Caco-2 (cell line): ENCODE results near the gene KCNK3. TPM values are rescaled to one million over a fixed set of nuclear protein-coding genes. Genes with fewer than 3 reads are reported as not detected.

Source experiments
- BruUV-seq: library from RNA; stranded (reverse); fragments of 400-500 nt; replicated peaks from 2 replicates; lab custom pipeline; 2021; lab: Mats Ljungman, UMichigan
- CTCF ChIA-PET: fragments of 300-600 bp; sonication (Branson Sonifier 250); formaldehyde crosslinking; loops from one replicate; lab custom pipeline; 2022; ENCODE audit warnings: antibody characterized with exemption; lab: Charles Lee
- POLR2A ChIA-PET: fragments of 300-600 bp; sonication (Branson Sonifier 250); formaldehyde crosslinking; loops from one replicate; lab custom pipeline; 2022; ENCODE audit warnings: antibody characterized with exemption; lab: Charles Lee
- DNase-seq, 2 experiments: peaks; one replicate each; pipeline versions ENCODE4 v3.0.0 to v3.0.0-alpha.2; 2020 to 2022
- H3K27me3 ChIP-seq: replicated peaks from 2 replicates; pipeline ENCODE4 v1.6.0; 2011; ENCODE audit warnings: low read length; ENCODE audit not compliant: control insufficient read depth, insufficient read depth
- H3K36me3 ChIP-seq: 2 replicates; pipeline ENCODE4 v1.5.1; 2011; ENCODE audit warnings: low read length; ENCODE audit not compliant: control insufficient read depth, insufficient read depth
- H3K4me1 ChIP-seq: fragments of 250-450 bp; sonication (Bioruptor Pico); 2 replicates; pipeline ENCODE4 v1.5.1; 2020; ENCODE audit warnings: mild to moderate bottlenecking
- H3K4me3 ChIP-seq: 2 replicates; pipeline ENCODE4 v1.5.1; 2011; ENCODE audit warnings: low read depth, mild to moderate bottlenecking, control low read depth, low read length
- H3K9me3 ChIP-seq: fragments of 250-450 bp; sonication (Bioruptor Pico); 2 replicates; pipeline ENCODE4 v1.5.1; 2020; ENCODE audit warnings: mild to moderate bottlenecking, moderate library complexity
- H3K27ac Mint-ChIP-seq: one replicate; pipeline ENCODE4 v1.8.0; 2022; ENCODE audit warnings: mixed read lengths; ENCODE audit not compliant: unreplicated experiment
- H3K27me3 Mint-ChIP-seq: one replicate; pipeline ENCODE4 v1.8.0; 2022; ENCODE audit warnings: mixed read lengths; ENCODE audit not compliant: insufficient read depth, unreplicated experiment
- H3K36me3 Mint-ChIP-seq: one replicate; pipeline ENCODE4 v1.8.0; 2022; ENCODE audit warnings: mild to moderate bottlenecking, mixed read lengths; ENCODE audit not compliant: insufficient read depth, unreplicated experiment
- H3K4me1 Mint-ChIP-seq: one replicate; pipeline ENCODE4 v1.8.0; 2022; ENCODE audit warnings: low read depth, mixed read lengths; ENCODE audit not compliant: unreplicated experiment
- H3K4me3 Mint-ChIP-seq: one replicate; pipeline ENCODE4 v1.8.0; 2022; ENCODE audit warnings: mild to moderate bottlenecking, moderate library complexity, mixed read lengths; ENCODE audit not compliant: unreplicated experiment
- H3K9me3 Mint-ChIP-seq: one replicate; pipeline ENCODE4 v1.8.0; 2022; ENCODE audit warnings: mixed read lengths; ENCODE audit not compliant: unreplicated experiment
- CTCF ChIP-seq, 2 experiments: fragments of 200-600 bp in 1 of 2; IDR thresholded peaks; 1 replicate in 1 of 2; 2 replicates in 1 of 2; pipeline versions ENCODE4 v1.5.1 to v1.8.0; 2011 to 2022; ENCODE audit warnings: antibody characterized with exemption in 1 of 2, control low read depth in 1 of 2, inconsistent platforms in 1 of 2, low read depth in 1 of 2, low read length in 1 of 2, mild to moderate bottlenecking in 1 of 2, moderate library complexity in 1 of 2; ENCODE audit not compliant: insufficient read depth in 1 of 2, severe bottlenecking in 1 of 2, unreplicated experiment in 1 of 2
- intact Hi-C: fragments of 100-400 bp; cut with micrococcal nuclease; formaldehyde crosslinking; loops from one replicate; pipeline ENCODE4 v1.10.0; 2022; ENCODE audit not compliant: unreplicated experiment
- total RNA-seq: library from RNA; stranded (reverse); gene quantifications from 2 replicates; pipeline ENCODE4 v1.2.3, GENCODE V29; 2022

KCNK3 gene
- total RNA-seq, 1 experiment from 2014 or later = 0.36 TPM

GRCh38 chr2:26670931-26671460 is 21.5 kb upstream of the KCNK3 start:
- H3K4me1 Mint-ChIP-seq = no peaks in the 10 kb centered on the region
- H3K4me1 ChIP-seq = no peaks in the 10 kb centered on the region
- DNase-seq = no peak
- peaks cover 1% of the 10 kb centered on the region for H3K9me3 Mint-ChIP-seq
- BruUV-seq = no TSS peak
- no peak overlapping the region for H3K27ac Mint-ChIP-seq
- no peaks in the 10 kb centered on the region for H3K9me3 ChIP-seq
- CTCF ChIA-PET = no interaction called here
- no peaks in the 10 kb centered on the region for H3K36me3 Mint-ChIP-seq
- POLR2A ChIA-PET = no interaction called here
- no peaks in the 10 kb centered on the region for H3K36me3 ChIP-seq
- H3K4me3 Mint-ChIP-seq = no peak overlapping the region
- TF ChIP-seq CTCF (IDR thresholded peaks at IDR 0.05; ENCODE audit: insufficient read depth in 1 of 2, low read depth in 1 of 2, low read length in 1 of 2, severe bottlenecking in 1 of 2, unreplicated experiment in 1 of 2) = no peak
- H3K4me3 ChIP-seq = no peak overlapping the region
- no peaks in the 10 kb centered on the region for H3K27me3 ChIP-seq
- no peaks in the 10 kb centered on the region for H3K27me3 Mint-ChIP-seq
- intact Hi-C loops = no loop called here

GRCh38 chr2:26671691-26672090 is 20.8 kb upstream of the KCNK3 start:
- no peaks in the 10 kb centered on the region for H3K4me1 Mint-ChIP-seq

GRCh38 chr2:26672112-26672817 is 20.3 kb upstream of the KCNK3 start:
- no peaks in the 10 kb centered on the region for H3K9me3 ChIP-seq
- no peaks in the 10 kb centered on the region for H3K27me3 Mint-ChIP-seq
- no peak for DNase-seq
- ChIA-PET CTCF (no interaction called here), POLR2A (no interaction called here)
- H3K4me1 Mint-ChIP-seq = no peaks in the 10 kb centered on the region
- H3K4me3 Mint-ChIP-seq = no peak overlapping the region
- intact Hi-C loops = no loop called here
- no peaks in the 10 kb centered on the region for H3K4me1 ChIP-seq
- no TSS peak for BruUV-seq
- H3K36me3 Mint-ChIP-seq = no peaks in the 10 kb centered on the region
- no peaks in the 10 kb centered on the region for H3K9me3 Mint-ChIP-seq
- no peaks in the 10 kb centered on the region for H3K27me3 ChIP-seq
- no peaks in the 10 kb centered on the region for H3K36me3 ChIP-seq
- H3K4me3 ChIP-seq = no peak overlapping the region
- H3K27ac Mint-ChIP-seq = no peak overlapping the region
- no peak for TF ChIP-seq CTCF (IDR thresholded peaks at IDR 0.05; ENCODE audit: insufficient read depth in 1 of 2, low read depth in 1 of 2, low read length in 1 of 2, severe bottlenecking in 1 of 2, unreplicated experiment in 1 of 2)

More at GRCh38 chr2:26671691-26672090, 20.8 kb upstream of the KCNK3 start:
- H3K36me3 ChIP-seq = no peaks in the 10 kb centered on the region
- BruUV-seq = no TSS peak
- no peak overlapping the region for H3K4me3 Mint-ChIP-seq
- TF ChIP-seq CTCF (IDR thresholded peaks at IDR 0.05; ENCODE audit: insufficient read depth in 1 of 2, low read depth in 1 of 2, low read length in 1 of 2, severe bottlenecking in 1 of 2, unreplicated experiment in 1 of 2) = no peak
- no peaks in the 10 kb centered on the region for H3K4me1 ChIP-seq
- CTCF ChIA-PET = no interaction called here
- intact Hi-C loops = no loop called here
- no peak overlapping the region for H3K4me3 ChIP-seq
- no peak overlapping the region for H3K27ac Mint-ChIP-seq
- no peaks in the 10 kb centered on the region for H3K27me3 ChIP-seq
- no peaks in the 10 kb centered on the region for H3K9me3 Mint-ChIP-seq
- no peak for DNase-seq
- H3K27me3 Mint-ChIP-seq = no peaks in the 10 kb centered on the region
- POLR2A ChIA-PET = no interaction called here
- no peaks in the 10 kb centered on the region for H3K9me3 ChIP-seq
- no peaks in the 10 kb centered on the region for H3K36me3 Mint-ChIP-seq
